GM12878 (cell line): ENCODE results near the gene RGCC. TPM values are rescaled to one million over a fixed set of nuclear protein-coding genes. Genes with fewer than 3 reads are reported as not detected.

Experiments
- CHD1 ChIP-seq: IDR thresholded peaks from 2 replicates; pipeline ENCODE4 v1.6.1; 2012; ENCODE audit warnings: low read depth, low read length, improper control_type of control experiment
- CHD2 ChIP-seq: IDR thresholded peaks from 2 replicates; pipeline ENCODE4 v1.6.1; 2011; ENCODE audit warnings: low read depth, low read length, improper control_type of control experiment, borderline replicate concordance
- CHD4 ChIP-seq: fragments of 200-600 bp; sonication (generic); IDR thresholded peaks from 2 replicates; pipeline ENCODE4 v1.6.1; 2016; ENCODE audit warnings: mild to moderate bottlenecking
- CREM ChIP-seq: IDR thresholded peaks from 2 replicates; pipeline ENCODE4 v1.6.1; 2014; ENCODE audit warnings: antibody characterized with exemption, low read depth
- NFIC ChIP-seq: IDR thresholded peaks from 2 replicates; pipeline ENCODE4 v1.6.1; 2012; ENCODE audit warnings: low read depth, mild to moderate bottlenecking, inconsistent platforms, low read length, moderate library complexity
- RAD51 ChIP-seq: fragments of 450-650 bp; IDR thresholded peaks from 2 replicates; pipeline ENCODE4 v1.6.1; 2016; ENCODE audit warnings: moderate library complexity, mild to moderate bottlenecking, inconsistent platforms
- polyA plus RNA-seq, 11 experiments: library from polyadenylated mRNA; depleted of rRNA in 4 of 11; unstranded in 6 of 11; stranded (reverse) in 5 of 11; fragments of >200 nt; fragmentation: Nextera tagmentation in 4 of 11; fragmentation: Illumina TruSeq in 1 of 11; extraction: Ambion mirVana in 4 of 11; extraction: Trizol in 1 of 11; gene quantifications; 1 replicate in 1 of 11; 2 replicates in 10 of 11; pipeline versions ENCODE4 v1.2.1 to v1.2.3, GENCODE V29; 2011 to 2016; ENCODE audit warnings: inconsistent platforms in 2 of 11, missing spikeins in 2 of 11, low read depth in 1 of 11
- total RNA-seq, 4 experiments: library from RNA; depleted of rRNA in 3 of 4; stranded (reverse); fragments of >200 nt in 3 of 4; fragmentation: Illumina TruSeq in 1 of 4; extraction: Trizol in 1 of 4; gene quantifications; 2 replicates each; pipeline versions ENCODE4 v1.2.1 to v1.2.3, GENCODE V29; 2013 to 2021
- TF ChIP-seq, protein P1 (sequence below): fragments of 450-650 bp; IDR thresholded peaks from 2 replicates; pipeline ENCODE4 v1.6.1; 2017; ENCODE audit warnings: mild to moderate bottlenecking, low read depth, inconsistent platforms; ENCODE audit not compliant: poor library complexity, severe bottlenecking
- TF ChIP-seq, protein P2 (sequence below): fragments of 150-350 bp; IDR thresholded peaks from 2 replicates; pipeline ENCODE4 v1.6.1; 2016; ENCODE audit warnings: low read depth, low read length
- TF ChIP-seq, protein P3 (sequence below): IDR thresholded peaks from 2 replicates; pipeline ENCODE4 v1.6.1; 2012; ENCODE audit warnings: mild to moderate bottlenecking, low read depth, low read length
- TF ChIP-seq, protein P4 (sequence below): fragments of 450-650 bp; conservative IDR thresholded peaks from 2 replicates; pipeline ENCODE4 v1.6.1; 2017; ENCODE audit warnings: mild to moderate bottlenecking, moderate library complexity

The RGCC gene
- total and polyA plus RNA-seq, 10 of the 15 experiments (the other 5 are each of a cell fraction or from before 2014, with no cell fraction given): 0.41 to 19.4 (median 9.9) TPM

DNA sequence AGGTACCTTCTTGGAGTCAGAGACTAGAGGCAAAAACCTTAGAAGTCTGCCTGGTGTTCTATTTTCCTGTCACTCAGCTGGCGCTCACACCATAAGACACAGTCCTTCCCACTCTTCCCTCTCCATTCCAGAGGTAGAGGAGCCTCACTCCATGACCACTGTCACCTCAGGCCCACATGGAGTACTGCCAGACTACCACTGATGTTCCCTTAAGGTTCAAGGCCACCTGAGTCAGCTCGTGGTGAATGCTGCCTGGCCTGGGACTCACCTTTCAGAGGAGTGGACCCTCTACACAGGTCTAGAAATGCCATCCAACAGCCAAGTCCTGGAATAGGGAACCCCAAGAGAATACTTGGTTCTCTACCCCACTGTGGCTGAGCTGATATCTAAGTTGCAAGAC is 29.9 kb downstream of the RGCC start (continued):
- TF ChIP-seq, protein P1, sequence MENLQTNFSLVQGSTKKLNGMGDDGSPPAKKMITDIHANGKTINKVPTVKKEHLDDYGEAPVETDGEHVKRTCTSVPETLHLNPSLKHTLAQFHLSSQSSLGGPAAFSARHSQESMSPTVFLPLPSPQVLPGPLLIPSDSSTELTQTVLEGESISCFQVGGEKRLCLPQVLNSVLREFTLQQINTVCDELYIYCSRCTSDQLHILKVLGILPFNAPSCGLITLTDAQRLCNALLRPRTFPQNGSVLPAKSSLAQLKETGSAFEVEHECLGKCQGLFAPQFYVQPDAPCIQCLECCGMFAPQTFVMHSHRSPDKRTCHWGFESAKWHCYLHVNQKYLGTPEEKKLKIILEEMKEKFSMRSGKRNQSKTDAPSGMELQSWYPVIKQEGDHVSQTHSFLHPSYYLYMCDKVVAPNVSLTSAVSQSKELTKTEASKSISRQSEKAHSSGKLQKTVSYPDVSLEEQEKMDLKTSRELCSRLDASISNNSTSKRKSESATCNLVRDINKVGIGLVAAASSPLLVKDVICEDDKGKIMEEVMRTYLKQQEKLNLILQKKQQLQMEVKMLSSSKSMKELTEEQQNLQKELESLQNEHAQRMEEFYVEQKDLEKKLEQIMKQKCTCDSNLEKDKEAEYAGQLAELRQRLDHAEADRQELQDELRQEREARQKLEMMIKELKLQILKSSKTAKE: no peak
- TF ChIP-seq CHD4 (no peak), CHD2 (no peak), CHD1 (no peak), NFIC (no peak), RAD51 (no peak), CREM (no peak)
- TF ChIP-seq, protein P2, sequence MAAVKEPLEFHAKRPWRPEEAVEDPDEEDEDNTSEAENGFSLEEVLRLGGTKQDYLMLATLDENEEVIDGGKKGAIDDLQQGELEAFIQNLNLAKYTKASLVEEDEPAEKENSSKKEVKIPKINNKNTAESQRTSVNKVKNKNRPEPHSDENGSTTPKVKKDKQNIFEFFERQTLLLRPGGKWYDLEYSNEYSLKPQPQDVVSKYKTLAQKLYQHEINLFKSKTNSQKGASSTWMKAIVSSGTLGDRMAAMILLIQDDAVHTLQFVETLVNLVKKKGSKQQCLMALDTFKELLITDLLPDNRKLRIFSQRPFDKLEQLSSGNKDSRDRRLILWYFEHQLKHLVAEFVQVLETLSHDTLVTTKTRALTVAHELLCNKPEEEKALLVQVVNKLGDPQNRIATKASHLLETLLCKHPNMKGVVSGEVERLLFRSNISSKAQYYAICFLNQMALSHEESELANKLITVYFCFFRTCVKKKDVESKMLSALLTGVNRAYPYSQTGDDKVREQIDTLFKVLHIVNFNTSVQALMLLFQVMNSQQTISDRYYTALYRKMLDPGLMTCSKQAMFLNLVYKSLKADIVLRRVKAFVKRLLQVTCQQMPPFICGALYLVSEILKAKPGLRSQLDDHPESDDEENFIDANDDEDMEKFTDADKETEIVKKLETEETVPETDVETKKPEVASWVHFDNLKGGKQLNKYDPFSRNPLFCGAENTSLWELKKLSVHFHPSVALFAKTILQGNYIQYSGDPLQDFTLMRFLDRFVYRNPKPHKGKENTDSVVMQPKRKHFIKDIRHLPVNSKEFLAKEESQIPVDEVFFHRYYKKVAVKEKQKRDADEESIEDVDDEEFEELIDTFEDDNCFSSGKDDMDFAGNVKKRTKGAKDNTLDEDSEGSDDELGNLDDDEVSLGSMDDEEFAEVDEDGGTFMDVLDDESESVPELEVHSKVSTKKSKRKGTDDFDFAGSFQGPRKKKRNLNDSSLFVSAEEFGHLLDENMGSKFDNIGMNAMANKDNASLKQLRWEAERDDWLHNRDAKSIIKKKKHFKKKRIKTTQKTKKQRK: no peak
- TF ChIP-seq, protein P3, sequence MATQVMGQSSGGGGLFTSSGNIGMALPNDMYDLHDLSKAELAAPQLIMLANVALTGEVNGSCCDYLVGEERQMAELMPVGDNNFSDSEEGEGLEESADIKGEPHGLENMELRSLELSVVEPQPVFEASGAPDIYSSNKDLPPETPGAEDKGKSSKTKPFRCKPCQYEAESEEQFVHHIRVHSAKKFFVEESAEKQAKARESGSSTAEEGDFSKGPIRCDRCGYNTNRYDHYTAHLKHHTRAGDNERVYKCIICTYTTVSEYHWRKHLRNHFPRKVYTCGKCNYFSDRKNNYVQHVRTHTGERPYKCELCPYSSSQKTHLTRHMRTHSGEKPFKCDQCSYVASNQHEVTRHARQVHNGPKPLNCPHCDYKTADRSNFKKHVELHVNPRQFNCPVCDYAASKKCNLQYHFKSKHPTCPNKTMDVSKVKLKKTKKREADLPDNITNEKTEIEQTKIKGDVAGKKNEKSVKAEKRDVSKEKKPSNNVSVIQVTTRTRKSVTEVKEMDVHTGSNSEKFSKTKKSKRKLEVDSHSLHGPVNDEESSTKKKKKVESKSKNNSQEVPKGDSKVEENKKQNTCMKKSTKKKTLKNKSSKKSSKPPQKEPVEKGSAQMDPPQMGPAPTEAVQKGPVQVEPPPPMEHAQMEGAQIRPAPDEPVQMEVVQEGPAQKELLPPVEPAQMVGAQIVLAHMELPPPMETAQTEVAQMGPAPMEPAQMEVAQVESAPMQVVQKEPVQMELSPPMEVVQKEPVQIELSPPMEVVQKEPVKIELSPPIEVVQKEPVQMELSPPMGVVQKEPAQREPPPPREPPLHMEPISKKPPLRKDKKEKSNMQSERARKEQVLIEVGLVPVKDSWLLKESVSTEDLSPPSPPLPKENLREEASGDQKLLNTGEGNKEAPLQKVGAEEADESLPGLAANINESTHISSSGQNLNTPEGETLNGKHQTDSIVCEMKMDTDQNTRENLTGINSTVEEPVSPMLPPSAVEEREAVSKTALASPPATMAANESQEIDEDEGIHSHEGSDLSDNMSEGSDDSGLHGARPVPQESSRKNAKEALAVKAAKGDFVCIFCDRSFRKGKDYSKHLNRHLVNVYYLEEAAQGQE: no peak
- TF ChIP-seq, protein P4, sequence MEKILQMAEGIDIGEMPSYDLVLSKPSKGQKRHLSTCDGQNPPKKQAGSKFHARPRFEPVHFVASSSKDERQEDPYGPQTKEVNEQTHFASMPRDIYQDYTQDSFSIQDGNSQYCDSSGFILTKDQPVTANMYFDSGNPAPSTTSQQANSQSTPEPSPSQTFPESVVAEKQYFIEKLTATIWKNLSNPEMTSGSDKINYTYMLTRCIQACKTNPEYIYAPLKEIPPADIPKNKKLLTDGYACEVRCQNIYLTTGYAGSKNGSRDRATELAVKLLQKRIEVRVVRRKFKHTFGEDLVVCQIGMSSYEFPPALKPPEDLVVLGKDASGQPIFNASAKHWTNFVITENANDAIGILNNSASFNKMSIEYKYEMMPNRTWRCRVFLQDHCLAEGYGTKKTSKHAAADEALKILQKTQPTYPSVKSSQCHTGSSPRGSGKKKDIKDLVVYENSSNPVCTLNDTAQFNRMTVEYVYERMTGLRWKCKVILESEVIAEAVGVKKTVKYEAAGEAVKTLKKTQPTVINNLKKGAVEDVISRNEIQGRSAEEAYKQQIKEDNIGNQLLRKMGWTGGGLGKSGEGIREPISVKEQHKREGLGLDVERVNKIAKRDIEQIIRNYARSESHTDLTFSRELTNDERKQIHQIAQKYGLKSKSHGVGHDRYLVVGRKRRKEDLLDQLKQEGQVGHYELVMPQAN: no peak
